ENCODE measurements around the gene FAR2.

FAR2 gene

GRCh38 chr12:29306682-29307081, 157.6 kb downstream of the FAR2 start:
- no peaks in the 10 kb centered on the region for H3K4me1 Mint-ChIP-seq (ENCODE audit: low read depth)
- no peaks in the 10 kb centered on the region for H3K9me3 Mint-ChIP-seq
- H3K4me3 Mint-ChIP-seq = no peak overlapping the region
- no peak for DNase-seq (ENCODE audit: low spot score)
- no peaks in the 10 kb centered on the region for H3K36me3 Mint-ChIP-seq (ENCODE audit: low read depth)
- H3K27ac Mint-ChIP-seq = no peak overlapping the region
- no peaks in the 10 kb centered on the region for H3K27me3 Mint-ChIP-seq (ENCODE audit: low read depth)

GRCh38 chr12:29309320-29309902, 160.3 kb downstream of the FAR2 start:
- no peaks in the 10 kb centered on the region for H3K36me3 Mint-ChIP-seq (ENCODE audit: low read depth)
- H3K4me1 Mint-ChIP-seq (ENCODE audit: low read depth) = no peaks in the 10 kb centered on the region
- peaks cover 2% of the 10 kb centered on the region for H3K27me3 Mint-ChIP-seq (ENCODE audit: low read depth)
- no peaks in the 10 kb centered on the region for H3K9me3 Mint-ChIP-seq
- no peak overlapping the region for H3K27ac Mint-ChIP-seq
- DNase-seq (ENCODE audit: low spot score) = no peak
- H3K4me3 Mint-ChIP-seq = no peak overlapping the region

GRCh38 chr12:29310899-29311298, 161.8 kb downstream of the FAR2 start:
- Mint-ChIP-seq H3K27ac (no peak overlapping the region), H3K9me3 (no peaks in the 10 kb centered on the region), H3K36me3 (ENCODE audit: low read depth) (no peaks in the 10 kb centered on the region), H3K4me3 (no peak overlapping the region), H3K27me3 (ENCODE audit: low read depth) (peaks cover 2% of the 10 kb centered on the region), H3K4me1 (ENCODE audit: low read depth) (no peaks in the 10 kb centered on the region)
- no peak for DNase-seq (ENCODE audit: low spot score)

GRCh38 chr12:29314416-29314815, 165.3 kb downstream of the FAR2 start:
- Mint-ChIP-seq H3K27me3 (ENCODE audit: low read depth) (peaks cover 2% of the 10 kb centered on the region), H3K4me1 (ENCODE audit: low read depth) (peaks cover 9% of the 10 kb centered on the region), H3K27ac (no peak overlapping the region), H3K36me3 (ENCODE audit: low read depth) (no peaks in the 10 kb centered on the region), H3K4me3 (no peak overlapping the region), H3K9me3 (no peaks in the 10 kb centered on the region)
- DNase-seq (ENCODE audit: low spot score) = no peak

- H3K36me3 Mint-ChIP-seq (ENCODE audit: low read depth) = no peaks in the 10 kb centered on the region
- no peak for DNase-seq (ENCODE audit: low spot score)
- H3K27me3 Mint-ChIP-seq (ENCODE audit: low read depth) = peaks cover 2% of the 10 kb centered on the region
- H3K9me3 Mint-ChIP-seq = no peaks in the 10 kb centered on the region
- no peak overlapping the region for H3K27ac Mint-ChIP-seq
- H3K4me1 Mint-ChIP-seq (ENCODE audit: low read depth) = peaks cover 10% of the 10 kb centered on the region
- H3K4me3 Mint-ChIP-seq = no peak overlapping the region
Observed at GRCh38 chr12:29316752-29317151, 167.7 kb downstream of the FAR2 start.

GRCh38 chr12:29317556-29318363, 168.7 kb downstream of the FAR2 start:
- Mint-ChIP-seq H3K9me3 (no peaks in the 10 kb centered on the region), H3K27me3 (ENCODE audit: low read depth) (peaks cover 2% of the 10 kb centered on the region), H3K27ac (no peak overlapping the region), H3K4me3 (no peak overlapping the region), H3K36me3 (ENCODE audit: low read depth) (no peaks in the 10 kb centered on the region), H3K4me1 (ENCODE audit: low read depth) (peaks cover 10% of the 10 kb centered on the region)
- peak; percentile 20 for DNase-seq (ENCODE audit: low spot score)

- H3K4me1 Mint-ChIP-seq (ENCODE audit: low read depth) = peaks cover 10% of the 10 kb centered on the region
- no peaks in the 10 kb centered on the region for H3K9me3 Mint-ChIP-seq
- no peaks in the 10 kb centered on the region for H3K27me3 Mint-ChIP-seq (ENCODE audit: low read depth)
- H3K27ac Mint-ChIP-seq = no peak overlapping the region
- H3K36me3 Mint-ChIP-seq (ENCODE audit: low read depth) = peaks cover 14% of the 10 kb centered on the region
- DNase-seq (ENCODE audit: low spot score) = no peak
- H3K4me3 Mint-ChIP-seq = no peak overlapping the region
Observed at GRCh38 chr12:29320295-29321085, 171.4 kb downstream of the FAR2 start.

- no peak overlapping the region for H3K4me3 Mint-ChIP-seq
- H3K9me3 Mint-ChIP-seq = no peaks in the 10 kb centered on the region
- peaks cover 17% of the 10 kb centered on the region for H3K36me3 Mint-ChIP-seq (ENCODE audit: low read depth)
- no peaks in the 10 kb centered on the region for H3K27me3 Mint-ChIP-seq (ENCODE audit: low read depth)
- H3K27ac Mint-ChIP-seq = no peak overlapping the region
- no peak for DNase-seq (ENCODE audit: low spot score)
- peaks cover 10% of the 10 kb centered on the region for H3K4me1 Mint-ChIP-seq (ENCODE audit: low read depth)
Observed at GRCh38 chr12:29322157-29322556, 173.1 kb downstream of the FAR2 start.

GRCh38 chr12:29329411-29329810, 180.3 kb downstream of the FAR2 start:
- H3K4me1 Mint-ChIP-seq (ENCODE audit: low read depth) = no peaks in the 10 kb centered on the region
- no peaks in the 10 kb centered on the region for H3K27me3 Mint-ChIP-seq (ENCODE audit: low read depth)
- no peak overlapping the region for H3K27ac Mint-ChIP-seq
- DNase-seq (ENCODE audit: low spot score) = no peak
- no peak overlapping the region for H3K4me3 Mint-ChIP-seq
- no peaks in the 10 kb centered on the region for H3K9me3 Mint-ChIP-seq
- H3K36me3 Mint-ChIP-seq (ENCODE audit: low read depth) = peaks cover 7% of the 10 kb centered on the region

- Mint-ChIP-seq H3K27ac (no peak overlapping the region), H3K9me3 (no peaks in the 10 kb centered on the region), H3K4me1 (ENCODE audit: low read depth) (no peaks in the 10 kb centered on the region), H3K36me3 (ENCODE audit: low read depth) (peaks cover 3% of the 10 kb centered on the region), H3K4me3 (no peak overlapping the region), H3K27me3 (ENCODE audit: low read depth) (no peaks in the 10 kb centered on the region)
- no peak for DNase-seq (ENCODE audit: low spot score)
Observed at GRCh38 chr12:29333178-29333577, 184.1 kb downstream of the FAR2 start.

GRCh38 chr12:29334937-29335336, 185.9 kb downstream of the FAR2 start:
- no peak for DNase-seq (ENCODE audit: low spot score)
- no peak overlapping the region for H3K27ac Mint-ChIP-seq
- H3K4me3 Mint-ChIP-seq = no peak overlapping the region
- H3K9me3 Mint-ChIP-seq = no peaks in the 10 kb centered on the region
- no peaks in the 10 kb centered on the region for H3K27me3 Mint-ChIP-seq (ENCODE audit: low read depth)
- H3K36me3 Mint-ChIP-seq (ENCODE audit: low read depth) = peaks cover 6% of the 10 kb centered on the region
- H3K4me1 Mint-ChIP-seq (ENCODE audit: low read depth) = no peaks in the 10 kb centered on the region

GRCh38 chr12:29337325-29337724, 188.2 kb downstream of the FAR2 start:
- Mint-ChIP-seq H3K4me3 (no peak overlapping the region), H3K27ac (no peak overlapping the region), H3K27me3 (ENCODE audit: low read depth) (no peaks in the 10 kb centered on the region), H3K9me3 (no peaks in the 10 kb centered on the region), H3K4me1 (ENCODE audit: low read depth) (no peaks in the 10 kb centered on the region), H3K36me3 (ENCODE audit: low read depth) (peaks cover 14% of the 10 kb centered on the region)
- no peak for DNase-seq (ENCODE audit: low spot score)

GRCh38 chr12:29343022-29343799, 194.1 kb downstream of the FAR2 start:
- peaks cover 35% of the 10 kb centered on the region for H3K36me3 Mint-ChIP-seq (ENCODE audit: low read depth)
- H3K9me3 Mint-ChIP-seq = no peaks in the 10 kb centered on the region
- peak overlapping the region; percentile 8 for H3K27ac Mint-ChIP-seq
- H3K4me1 Mint-ChIP-seq (ENCODE audit: low read depth) = peaks cover 2% of the 10 kb centered on the region
- no peaks in the 10 kb centered on the region for H3K27me3 Mint-ChIP-seq (ENCODE audit: low read depth)
- no peak overlapping the region for H3K4me3 Mint-ChIP-seq
- DNase-seq (ENCODE audit: low spot score) = no peak
